HG03342 (cell line): ENCODE measurements around the gene SLC28A1.
"Not testable (repeated sequence)": the region's sequence is repeated elsewhere in the genome, so short reads cannot be mapped to it uniquely, and the experiment has no call there.

Experiments
- ATAC-seq: cut with Tn5 transposase; IDR thresholded peaks from one replicate; pipeline ENCODE4 v1.9.1; 2021; ENCODE audit warnings: mild to moderate bottlenecking, moderate library complexity; ENCODE audit not compliant: unreplicated experiment

SLC28A1 gene

GRCh38 chr15:84862214-84862975, 22.1 kb upstream of the SLC28A1 start:
- ATAC-seq: no peak

GRCh38 chr15:84863565-84864443, 20.7 kb upstream of the SLC28A1 start:
- ATAC-seq: no peak

GRCh38 chr15:84864444-84864795, 20.0 kb upstream of the SLC28A1 start:
- no peak for ATAC-seq

- ATAC-seq: no peak
These were observed 19.3 kb upstream of the SLC28A1 start for GRCh38 chr15:84865074-84865569.

GRCh38 chr15:84868037-84868880, 16.2 kb upstream of the SLC28A1 start:
- ATAC-seq: no peak

- no peak for ATAC-seq
These were observed 15.0 kb upstream of the SLC28A1 start for GRCh38 chr15:84869510-84869909.

GRCh38 chr15:84871428-84871985, 13.0 kb upstream of the SLC28A1 start:
- ATAC-seq: no peak

GRCh38 chr15:84872009-84872910, 12.2 kb upstream of the SLC28A1 start:
- no peak for ATAC-seq

GRCh38 chr15:84873997-84874396, 10.5 kb upstream of the SLC28A1 start:
- no peak for ATAC-seq

- ATAC-seq: no peak
These were observed 9.3 kb upstream of the SLC28A1 start for GRCh38 chr15:84874981-84875699.

- ATAC-seq: no peak
These were observed 8.2 kb upstream of the SLC28A1 start for GRCh38 chr15:84876269-84876668.

- not testable (repeated sequence) for ATAC-seq
These were observed 6.8 kb upstream of the SLC28A1 start for GRCh38 chr15:84877701-84878100.

GRCh38 chr15:84878504-84878903, 6.0 kb upstream of the SLC28A1 start:
- ATAC-seq: no peak

- no peak for ATAC-seq
These were observed 5.2 kb upstream of the SLC28A1 start for GRCh38 chr15:84879088-84879780.

GRCh38 chr15:84880007-84880406, 4.5 kb upstream of the SLC28A1 start:
- no peak for ATAC-seq

GRCh38 chr15:84880822-84881519, 3.5 kb upstream of the SLC28A1 start:
- no peak for ATAC-seq

GRCh38 chr15:84881520-84881830, 3.0 kb upstream of the SLC28A1 start:
- no peak for ATAC-seq

GRCh38 chr15:84883466-84883865, 996 bp upstream of the SLC28A1 start:
- ATAC-seq: no peak
